ENCODE measurements around the gene MYRFL.
A peak's percentile ranks its signal among the peaks of the same experiment; 100 is the strongest.
"Not testable (repeated sequence)": the region's sequence is repeated elsewhere in the genome, so short reads cannot be mapped to it uniquely, and the experiment has no call there.

Gene MYRFL

DNA sequence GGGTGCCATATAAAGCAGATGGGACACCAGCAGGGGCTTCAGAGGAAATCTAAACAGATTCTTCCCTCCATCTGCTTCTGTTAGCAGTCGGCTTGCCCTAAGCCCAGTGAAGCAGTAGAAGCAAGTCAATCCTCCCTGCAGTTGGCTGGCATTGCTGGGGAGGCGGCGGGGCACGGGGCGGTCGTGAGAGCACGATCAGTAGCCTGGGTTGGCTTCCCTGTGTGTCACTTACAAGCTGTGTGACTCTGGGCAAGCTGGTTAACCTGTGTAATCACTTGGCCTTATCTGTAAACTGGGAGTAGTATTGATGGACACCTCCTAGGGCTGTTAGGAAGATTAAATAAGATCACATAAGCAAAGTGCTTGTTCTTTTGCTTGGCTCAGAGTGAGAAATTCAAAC, 19.4 kb downstream of the MYRFL start:
- DNase-seq: no peak

DNA sequence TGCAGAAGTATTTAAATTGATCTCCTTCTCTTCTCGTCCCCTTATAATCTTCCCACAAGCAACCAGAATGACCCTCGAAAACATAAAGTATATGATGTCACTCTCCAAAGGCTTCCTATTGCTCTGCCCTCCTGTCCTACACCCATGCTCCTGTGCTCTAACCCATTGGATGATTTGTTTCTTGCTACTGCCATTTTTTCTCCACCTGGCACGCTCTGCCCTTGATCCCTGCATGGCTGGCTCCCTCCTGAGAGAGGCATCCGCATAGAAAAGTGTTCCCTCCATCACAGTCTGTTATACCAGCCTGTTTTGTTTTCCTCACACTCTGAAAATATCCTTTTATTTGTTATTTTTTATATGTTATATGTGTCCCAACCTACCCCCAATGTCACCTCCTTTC, 19.8 kb downstream of the MYRFL start:
- DNase-seq: no peak

DNA sequence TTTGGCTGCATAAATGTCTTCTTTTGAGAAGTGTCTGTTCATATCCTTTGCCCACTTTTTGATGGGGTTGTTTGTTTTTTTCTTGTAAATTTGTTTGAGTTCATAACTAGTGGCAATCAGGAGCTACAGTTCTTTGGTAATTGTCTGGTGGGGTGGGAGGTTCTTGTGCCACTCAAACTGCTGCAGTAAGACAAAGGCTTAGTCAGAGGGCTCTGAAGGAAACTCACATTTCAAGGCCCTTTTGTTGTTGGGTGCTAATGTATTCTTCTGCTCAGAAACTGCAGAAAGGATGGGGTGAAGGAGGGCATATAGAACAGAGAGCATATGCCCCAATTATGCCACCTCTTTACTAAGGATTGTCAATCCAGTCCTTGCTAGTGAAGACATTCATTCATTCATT, 21.9 kb downstream of the MYRFL start:
- no peak for DNase-seq

DNA sequence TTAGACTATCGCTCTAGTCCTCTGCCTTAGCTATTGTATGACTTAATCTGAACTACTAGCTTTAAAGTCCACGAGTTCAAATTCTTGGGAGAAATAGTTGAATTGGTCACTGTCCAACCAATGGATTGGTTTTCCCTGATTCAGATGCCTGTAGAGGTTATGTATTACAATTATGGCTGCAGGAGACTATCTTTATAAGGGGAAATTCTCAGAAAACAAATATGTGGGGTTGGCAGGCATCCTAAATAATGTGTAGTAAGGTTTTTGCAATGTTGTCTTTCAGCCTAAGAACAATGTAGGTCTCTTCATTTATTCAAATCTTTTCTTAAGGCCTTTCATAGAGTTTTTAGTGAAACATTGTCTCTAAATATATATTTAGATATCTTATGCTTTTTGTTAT, 26.9 kb downstream of the MYRFL start:
- no peak for DNase-seq

DNA sequence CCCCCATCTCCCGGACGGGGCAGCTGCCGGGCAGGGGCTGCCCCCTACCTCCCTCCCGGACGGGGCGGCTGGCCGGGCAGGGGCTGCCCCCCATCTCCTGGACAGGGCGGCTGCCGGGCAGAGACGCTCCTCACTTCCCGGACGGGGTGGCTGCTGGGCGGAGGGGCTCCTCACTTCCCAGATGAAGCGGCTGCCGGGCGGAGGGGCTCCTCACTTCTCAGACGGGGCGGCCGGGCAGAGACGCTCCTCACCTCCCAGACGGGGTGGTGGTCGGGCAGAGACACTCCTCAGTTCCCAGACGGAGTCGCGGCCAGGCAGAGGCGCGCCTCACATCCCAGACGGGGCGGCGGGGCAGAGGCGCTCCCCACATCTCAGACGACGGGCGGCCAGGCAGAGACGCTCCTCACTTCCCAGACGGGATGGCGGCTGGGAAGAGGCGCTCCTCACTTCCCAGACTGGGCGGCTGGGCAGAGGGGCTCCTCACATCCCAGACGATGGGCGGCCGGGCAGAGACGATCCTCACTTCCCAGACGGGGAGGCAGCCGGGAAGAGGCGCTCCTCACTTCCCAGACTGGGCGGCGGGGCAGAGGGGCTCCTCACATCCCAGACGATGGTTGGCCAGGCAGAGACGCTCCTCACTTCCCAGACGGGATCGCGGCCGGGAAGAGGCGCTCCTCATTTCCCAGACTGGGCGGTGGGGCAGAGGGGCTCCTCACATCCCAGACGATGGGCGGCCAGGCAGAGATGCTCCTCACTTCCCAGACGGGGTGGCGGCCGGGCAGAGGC, 28.3 kb downstream of the MYRFL start:
- DNase-seq: not testable (repeated sequence)

DNA sequence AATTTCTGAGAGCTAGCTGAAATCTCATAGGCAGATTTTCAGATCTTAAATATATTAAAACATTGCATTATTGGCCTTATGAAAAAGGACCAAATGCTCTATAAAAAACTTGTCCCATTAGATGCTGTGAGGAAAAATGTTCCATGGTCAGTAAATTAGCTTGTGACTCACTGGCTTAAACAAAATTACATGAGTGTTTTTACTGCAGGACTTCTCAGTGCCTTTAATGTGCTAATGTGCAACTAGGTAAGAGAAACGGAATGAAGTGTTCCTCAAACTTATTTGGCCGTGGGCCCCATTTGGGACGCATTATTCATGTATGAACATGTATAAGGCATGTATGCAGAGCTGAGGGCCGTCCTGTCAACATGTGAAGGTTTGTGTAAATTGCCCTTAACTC, 41.7 kb downstream of the MYRFL start:
- DNase-seq: no peak

DNA sequence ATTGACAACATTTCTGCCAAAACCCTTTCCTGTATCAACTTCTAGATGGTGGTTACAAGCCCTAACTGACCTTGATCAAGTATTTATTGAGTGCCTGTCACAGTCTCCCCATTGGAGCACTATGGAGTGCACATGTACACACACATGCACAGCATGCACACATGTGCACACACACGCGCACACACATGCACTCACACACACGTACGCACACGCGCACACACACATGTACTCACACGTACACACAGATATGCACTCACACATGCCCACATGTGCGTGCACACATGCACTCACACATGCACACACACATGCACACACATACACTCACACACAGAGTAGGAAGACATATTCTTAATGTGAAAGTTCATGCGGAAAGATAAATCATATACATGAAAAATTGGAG, 43.7 kb downstream of the MYRFL start:
- no peak for DNase-seq

DNA sequence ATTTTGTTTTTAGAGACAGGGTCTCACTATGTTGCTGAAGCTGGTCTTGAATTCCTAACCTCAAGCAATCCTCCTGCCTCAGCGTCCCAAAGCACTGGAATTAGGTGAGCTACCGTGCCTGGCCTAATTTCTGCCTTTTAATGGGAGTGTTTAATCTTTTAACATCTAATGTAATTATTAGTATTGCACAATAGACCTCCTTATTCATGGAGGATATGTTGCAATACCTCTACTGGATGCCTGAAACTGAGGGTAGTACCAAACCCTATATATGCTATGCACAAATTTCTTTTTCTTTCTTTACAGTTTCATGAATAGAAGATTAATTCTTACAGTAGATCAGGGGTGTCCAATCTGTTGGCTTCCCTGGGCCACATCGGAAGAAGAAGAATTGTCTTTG, 47.8 kb downstream of the MYRFL start:
- no peak for DNase-seq

DNA sequence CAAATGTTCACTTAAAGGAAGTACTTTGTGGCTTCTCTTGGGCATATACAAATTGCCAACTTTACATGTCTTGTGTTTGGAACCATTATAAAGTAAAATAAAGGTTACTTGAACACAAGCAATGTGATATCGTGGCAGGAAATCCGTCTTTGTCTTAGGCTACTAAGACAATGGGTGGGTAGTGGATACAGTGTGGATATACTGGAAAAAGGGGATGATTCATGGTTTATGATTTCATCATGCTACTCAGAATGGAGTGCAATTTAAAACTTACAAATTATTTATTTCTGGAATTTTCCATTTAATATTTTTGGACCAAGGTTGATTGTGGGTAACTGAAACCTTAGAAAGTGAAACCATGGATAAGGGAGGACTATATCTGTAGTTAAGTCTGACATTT, 48.4 kb downstream of the MYRFL start:
- no peak for DNase-seq

DNA sequence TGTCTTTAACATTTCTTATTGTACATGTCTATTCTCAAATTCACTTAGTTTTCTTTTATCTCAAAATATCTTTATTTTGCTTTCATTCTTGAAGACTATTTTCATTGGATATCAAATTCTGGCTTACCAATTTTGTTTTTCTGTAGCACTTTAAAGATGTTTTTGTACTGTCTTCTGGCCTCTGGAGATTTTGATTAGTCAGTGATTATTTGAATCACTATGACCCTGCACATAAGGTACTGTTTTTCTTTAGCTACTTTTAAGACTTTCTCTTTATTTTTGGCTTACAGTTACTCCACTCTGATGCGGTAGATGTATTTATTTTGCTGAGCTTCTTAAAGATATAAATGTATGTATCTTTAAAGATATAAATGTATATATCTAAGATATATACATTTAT, 49.6 kb downstream of the MYRFL start:
- no peak for DNase-seq

DNA sequence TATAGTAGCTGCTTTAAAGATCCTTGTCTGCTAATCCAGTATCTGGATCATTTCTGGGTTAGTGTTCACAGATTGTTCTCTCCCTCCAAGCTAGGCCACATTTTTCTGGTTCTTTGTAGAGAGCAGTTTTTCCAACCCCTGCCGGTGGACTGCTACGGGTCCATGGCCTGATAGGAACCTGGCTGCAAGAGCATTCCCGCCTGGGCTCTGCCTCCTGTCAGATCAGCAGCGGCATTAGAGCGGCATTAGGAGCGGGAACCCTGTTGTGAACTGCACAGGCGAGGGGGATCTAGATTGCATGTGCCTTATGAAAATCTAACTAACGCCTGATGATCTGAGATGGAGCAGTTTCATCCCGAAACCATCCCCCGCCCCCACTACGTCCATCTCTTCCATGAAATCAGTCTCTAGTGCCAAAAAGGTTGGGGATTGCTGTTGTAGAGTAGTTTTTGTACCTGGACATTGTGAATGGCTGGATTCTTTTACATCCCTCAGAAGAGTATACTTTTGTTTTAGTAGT, 50.4 kb downstream of the MYRFL start:
- DNase-seq: no peak

DNA sequence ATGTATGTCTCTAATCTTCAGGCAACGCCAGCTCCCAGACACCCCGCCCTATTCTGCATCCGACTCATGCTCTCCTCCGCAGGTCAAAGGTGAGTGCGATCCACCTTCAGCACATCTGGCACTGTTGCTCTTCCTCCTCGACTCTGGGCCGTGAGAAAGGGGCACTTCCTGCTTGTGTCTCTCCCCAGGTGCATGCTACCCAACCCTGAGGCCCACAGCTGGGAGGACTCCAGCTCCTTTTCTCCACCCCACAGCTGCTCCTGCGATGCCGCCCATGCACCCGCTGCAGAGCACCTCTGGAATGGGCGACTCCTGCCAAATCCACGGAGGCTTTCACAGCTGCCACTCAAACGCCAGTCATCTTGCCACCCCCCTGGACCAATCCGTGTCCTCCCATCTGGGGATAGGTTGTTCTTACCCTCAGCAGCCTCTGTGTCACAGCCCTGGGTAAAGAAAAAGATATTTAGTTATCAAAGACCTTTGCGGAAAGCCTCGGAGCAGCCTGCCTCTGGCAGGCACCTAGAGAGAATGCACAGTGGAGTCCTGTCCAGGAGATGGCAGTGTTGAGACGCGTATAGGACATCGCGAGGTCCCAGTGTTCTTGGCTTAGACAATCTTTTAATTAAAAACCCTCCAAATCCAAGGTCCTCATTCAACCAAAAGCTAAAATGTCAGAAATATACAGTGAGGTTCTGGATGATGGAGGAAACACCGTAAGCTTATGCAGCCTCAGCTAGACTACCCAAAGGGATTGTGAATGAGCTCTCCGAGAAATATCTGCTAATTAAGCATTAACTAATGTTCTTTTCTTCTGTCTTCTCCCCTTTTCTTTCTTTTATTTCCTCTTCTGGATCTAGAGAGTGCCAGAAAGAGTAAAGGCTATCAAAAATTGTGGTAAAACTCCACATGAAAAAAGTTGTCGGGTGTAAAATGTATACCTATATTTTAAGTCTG, 54.3 kb downstream of the MYRFL start:
- peak; percentile 20 for DNase-seq

DNA sequence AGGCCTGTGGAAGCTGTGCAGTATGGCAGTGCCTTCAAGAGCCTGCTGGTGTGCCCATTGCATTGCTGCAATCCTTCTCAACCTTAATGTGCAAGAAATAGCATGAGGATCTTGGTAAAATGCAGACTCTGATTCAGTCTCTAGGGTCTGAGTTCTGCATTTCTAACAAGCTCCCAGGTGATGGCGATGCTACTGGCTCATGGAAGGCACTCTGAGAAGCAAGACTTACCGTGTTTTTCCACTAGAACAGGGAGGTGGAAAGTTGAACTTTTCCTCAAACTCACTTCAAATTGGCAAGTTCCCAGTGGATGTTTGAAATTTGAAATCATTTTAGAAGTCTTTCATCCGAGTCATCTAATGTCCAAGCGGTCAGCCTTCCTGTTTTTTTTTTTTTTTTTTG, 55.5 kb downstream of the MYRFL start:
- DNase-seq: no peak

DNA sequence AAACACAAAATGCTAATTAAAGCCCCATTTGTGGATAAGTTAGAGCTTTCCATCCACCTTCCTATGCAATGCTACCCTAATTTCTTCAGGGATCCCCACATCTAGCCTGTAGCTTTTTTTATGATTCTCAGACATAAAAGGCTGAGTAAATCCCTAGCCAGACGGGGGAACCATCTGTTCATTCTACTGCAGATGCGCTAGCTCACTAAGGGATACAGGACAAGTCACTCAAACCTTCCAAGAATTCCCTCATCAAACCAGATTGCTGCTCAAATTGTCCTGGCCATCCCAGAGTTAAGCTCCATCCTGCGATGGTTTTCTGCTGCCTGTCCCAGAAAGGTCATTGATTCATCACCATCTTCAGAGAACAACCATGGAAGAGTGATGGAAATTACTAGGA, 56.7 kb downstream of the MYRFL start:
- DNase-seq: no peak

DNA sequence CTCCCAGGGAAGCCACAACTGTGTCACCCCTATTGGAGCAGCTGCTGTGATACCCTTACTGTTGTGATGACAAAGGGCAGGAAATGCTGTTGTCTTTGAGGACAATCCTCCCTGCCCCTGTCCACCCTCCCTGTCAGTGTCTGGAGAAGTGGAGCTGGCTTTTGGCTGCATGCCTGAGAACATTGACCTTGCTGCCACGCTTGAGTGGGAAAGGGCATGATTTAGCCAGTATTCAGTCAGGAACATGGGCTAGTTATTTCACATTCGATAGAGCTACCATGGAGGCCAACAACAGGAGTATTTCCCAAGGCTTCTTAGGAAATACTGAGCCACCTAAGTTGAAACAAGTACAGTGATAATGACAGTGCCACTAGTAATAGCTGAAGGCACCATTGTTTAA, 59.4 kb downstream of the MYRFL start:
- no peak for DNase-seq

DNA sequence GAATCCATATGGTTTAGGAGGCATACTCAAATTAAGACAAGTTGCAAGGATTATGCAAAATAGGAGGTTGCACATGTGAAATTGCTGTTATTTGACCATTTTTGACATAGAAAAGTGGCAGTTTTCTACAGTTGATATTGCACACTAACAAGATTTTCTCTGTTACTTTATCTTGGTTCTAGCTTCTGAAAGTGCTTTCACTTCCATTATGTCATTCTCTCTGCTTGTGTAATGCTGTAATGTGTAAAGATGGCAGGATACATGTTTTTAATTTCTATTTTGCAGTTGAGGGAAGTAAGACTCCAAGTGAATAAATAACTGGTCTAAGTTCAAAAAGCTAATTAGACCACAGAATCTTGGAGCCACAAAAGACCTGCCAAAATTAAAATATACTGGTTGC, 60.6 kb downstream of the MYRFL start:
- no peak for DNase-seq

DNA sequence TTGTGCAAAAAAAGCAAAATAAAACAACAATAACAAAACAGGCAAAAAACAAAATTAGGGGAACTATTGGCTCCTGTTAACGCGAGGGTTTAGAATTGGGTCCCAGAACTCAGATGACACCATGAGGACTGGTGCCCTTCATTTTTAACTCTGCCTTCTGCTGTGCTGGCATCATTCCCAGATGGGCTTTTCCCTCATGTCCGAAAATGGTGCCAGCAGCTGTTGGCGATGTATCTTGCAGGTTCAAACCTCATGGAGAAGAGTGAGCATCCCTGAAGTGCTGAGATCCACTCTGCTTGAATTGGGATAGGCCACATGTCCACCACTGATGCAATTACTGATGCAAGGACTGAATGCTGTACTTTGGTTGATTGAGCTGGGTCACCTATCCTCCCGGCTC, 61.1 kb downstream of the MYRFL start:
- no peak for DNase-seq

DNA sequence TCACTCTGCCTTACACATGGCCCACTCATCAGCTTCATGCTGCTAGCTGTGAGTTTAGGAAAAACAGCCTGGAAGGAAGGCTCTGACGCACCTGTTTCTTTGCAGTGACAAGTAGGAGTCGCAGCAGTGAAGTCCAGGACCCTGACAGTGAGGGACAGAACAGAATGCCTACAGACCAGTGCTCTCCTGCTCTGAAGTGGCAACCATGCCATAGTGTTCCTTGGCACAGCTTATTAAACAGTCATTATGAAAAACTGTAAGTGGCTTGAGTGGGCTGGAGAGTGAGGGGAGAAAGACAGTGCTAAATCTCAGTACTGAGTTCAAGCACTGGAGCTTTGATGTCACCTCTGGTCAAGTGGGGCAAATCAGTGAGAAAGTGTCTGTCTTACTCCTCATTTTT, 61.7 kb downstream of the MYRFL start:
- DNase-seq: no peak

DNA sequence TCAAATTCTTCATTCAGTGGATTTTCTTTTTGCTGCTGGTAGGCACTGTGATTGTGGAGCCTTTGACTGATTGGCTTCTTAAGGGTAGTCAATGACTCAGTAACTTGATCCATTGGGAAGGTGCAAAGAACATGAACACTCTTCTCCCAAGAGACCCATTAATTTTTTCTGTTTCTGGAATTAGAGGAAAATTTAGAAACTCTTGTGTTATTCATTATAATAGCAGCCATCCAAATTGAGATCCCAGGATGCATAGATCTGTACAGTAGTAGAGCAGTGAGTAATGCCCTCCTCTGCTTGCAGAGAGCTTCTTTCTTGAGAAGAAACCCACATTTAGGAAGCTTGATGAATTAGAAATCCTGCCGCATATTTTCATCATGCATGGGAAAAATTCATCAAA, 63.9 kb downstream of the MYRFL start:
- DNase-seq: no peak

DNA sequence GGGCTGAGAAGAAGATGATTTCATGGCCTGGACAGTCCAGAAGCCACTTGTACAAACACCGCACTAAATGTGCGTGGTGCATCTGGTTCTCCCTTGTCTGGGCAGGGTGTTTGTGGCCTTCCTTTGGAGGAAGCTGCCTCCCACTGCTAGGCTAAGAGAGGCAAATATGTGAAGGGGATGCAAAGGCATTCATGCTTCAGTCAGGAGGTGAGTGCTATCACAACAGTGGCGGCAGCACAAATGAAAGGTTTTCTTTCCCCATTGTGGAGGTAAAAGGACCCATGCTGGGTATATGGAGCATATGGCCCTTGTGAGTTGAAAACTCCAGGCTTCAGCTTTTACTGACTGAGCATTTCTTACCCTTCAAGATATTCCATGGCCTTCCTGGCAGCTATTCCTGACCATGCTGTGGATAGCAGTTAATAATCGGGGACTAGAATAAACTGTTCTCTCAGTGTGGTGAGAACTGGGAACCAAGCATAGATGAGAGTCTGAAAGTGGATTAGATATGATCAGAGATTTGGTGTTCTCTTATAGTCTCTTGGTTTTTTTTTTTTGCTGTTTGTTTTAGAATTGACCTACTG, 69.9 kb downstream of the MYRFL start:
- no peak for DNase-seq

DNA sequence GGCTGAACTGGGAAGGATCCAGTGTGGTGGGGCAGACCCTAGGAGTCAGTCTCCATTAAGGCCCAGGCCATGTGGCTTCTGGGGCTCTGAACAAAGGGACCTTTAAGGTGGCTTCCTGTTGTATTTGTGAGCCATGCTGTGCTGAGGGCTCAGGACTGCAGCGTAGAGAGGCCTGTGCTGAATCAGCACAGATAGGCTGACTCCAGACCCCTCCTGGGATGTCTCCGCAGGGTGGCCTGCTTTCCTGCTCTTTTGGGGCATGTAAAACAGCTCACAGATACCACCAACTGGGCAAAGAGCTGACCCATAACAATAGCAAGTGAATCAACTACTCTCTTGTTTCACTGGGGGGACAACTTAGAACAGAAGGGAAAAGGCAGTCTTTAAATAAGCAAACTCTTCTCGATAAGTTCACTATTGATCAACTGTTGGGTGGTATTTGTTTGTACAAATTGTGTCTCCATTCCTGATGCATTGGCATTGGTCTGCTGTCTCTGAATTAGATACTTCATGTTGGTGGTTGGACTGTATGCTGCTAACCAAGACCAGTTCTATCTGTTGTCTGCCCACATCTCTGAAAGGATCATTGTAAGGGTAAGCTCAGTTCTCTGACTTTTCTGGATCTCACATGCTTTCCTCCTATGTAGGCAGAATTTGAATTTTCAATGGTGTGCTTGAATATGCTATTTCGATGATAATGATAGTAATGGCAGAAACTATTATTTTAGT, 71.8 kb downstream of the MYRFL start:
- no peak for DNase-seq

DNA sequence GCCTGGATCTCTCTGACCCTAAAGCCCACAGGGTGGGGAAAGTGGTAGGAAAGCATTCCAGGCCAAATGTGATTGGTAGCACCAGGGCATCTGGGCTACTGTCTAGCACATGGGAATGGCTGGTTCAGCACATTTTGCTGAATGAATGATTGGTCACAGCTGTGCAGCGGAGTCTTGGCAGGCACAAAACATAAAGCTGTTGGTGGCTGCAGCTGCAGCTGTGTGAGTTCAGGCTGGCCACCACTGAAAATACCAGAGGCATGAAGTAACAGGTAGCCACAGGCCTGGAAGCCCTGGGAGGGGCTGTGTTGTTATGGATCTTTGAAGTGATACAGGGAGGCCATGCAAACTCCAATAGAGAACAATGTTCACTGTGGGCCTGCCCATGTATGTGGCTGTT, 72.7 kb downstream of the MYRFL start:
- no peak for DNase-seq

DNA sequence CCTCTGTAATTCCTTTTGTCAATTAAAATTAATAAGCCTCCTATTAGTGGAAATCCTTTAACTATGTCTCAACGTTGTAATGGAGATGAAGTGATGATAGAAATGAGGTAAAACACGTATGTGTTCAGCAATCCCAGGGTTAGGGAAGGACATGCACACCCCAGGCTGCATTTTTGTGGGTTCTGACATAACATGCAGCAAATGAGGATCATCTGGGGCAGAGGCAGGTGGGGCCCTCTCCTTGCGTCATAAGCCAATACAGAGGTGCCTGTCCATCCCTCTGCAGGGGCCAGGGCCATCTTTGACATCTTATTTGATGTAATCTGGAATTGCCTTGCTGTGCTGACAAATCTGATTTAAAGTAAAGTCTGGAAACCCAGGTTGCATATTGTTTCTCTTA, 73.2 kb downstream of the MYRFL start:
- no peak for DNase-seq
